HepG2 (cell line): Measurements from ENCODE around the gene PSMD2. TPM values are rescaled to one million over a fixed set of nuclear protein-coding genes. Genes with fewer than 3 reads are reported as not detected.

Source experiments
- AKAP8 ChIP-seq: sonication (generic); formaldehyde crosslinking; IDR thresholded peaks from 2 replicates; pipeline ENCODE4 v1.5.1; 2020; ENCODE audit warnings: mild to moderate bottlenecking, missing genetic modification reagents
- CEBPB ChIP-seq: IDR thresholded peaks from 2 replicates; pipeline ENCODE4 v1.6.1; 2011; ENCODE audit warnings: low read depth, low read length, improper control_type of control experiment, borderline replicate concordance
- MAFF ChIP-seq: IDR thresholded peaks from 2 replicates; pipeline ENCODE4 v1.6.1; 2011; ENCODE audit warnings: low read depth, low read length, improper control_type of control experiment
- MLX ChIP-seq: IDR thresholded peaks from 2 replicates; pipeline ENCODE4 v1.6.1; 2016
- MTERF4 ChIP-seq: sonication (generic); formaldehyde crosslinking; IDR thresholded peaks from 2 replicates; pipeline ENCODE4 v1.8.0; 2023; ENCODE audit warnings: mild to moderate bottlenecking, missing genetic modification reagents
- NFAT5 ChIP-seq: sonication (generic); formaldehyde crosslinking; IDR thresholded peaks from 2 replicates; pipeline ENCODE4 v1.4.0; 2020; ENCODE audit warnings: missing genetic modification reagents
- POGZ ChIP-seq: sonication (generic); formaldehyde crosslinking; IDR thresholded peaks from 2 replicates; pipeline ENCODE4 v1.4.0; 2020; ENCODE audit warnings: mild to moderate bottlenecking, missing genetic modification reagents
- POLR2G ChIP-seq: fragments of 200-400 bp; formaldehyde crosslinking; IDR thresholded peaks from 2 replicates; pipeline ENCODE4 v1.6.1; 2018; ENCODE audit warnings: mild to moderate bottlenecking, low read depth, low read length, moderate library complexity
- REXO4 ChIP-seq: sonication (generic); formaldehyde crosslinking; IDR thresholded peaks from 2 replicates; pipeline ENCODE4 v1.8.0; 2022; ENCODE audit warnings: missing genetic modification reagents, mild to moderate bottlenecking, borderline replicate concordance
- SOX6 ChIP-seq, 2 experiments: fragments of 450-650 bp in 1 of 2; sonication (generic) in 1 of 2; formaldehyde crosslinking in 1 of 2; IDR thresholded peaks; 2 replicates each; pipeline versions ENCODE4 v1.4.0 to v1.6.1; 2017 to 2020; ENCODE audit warnings: antibody characterized with exemption in 1 of 2, mild to moderate bottlenecking in 1 of 2, missing genetic modification reagents in 1 of 2
- ZBTB21 ChIP-seq: sonication (generic); formaldehyde crosslinking; IDR thresholded peaks from 2 replicates; pipeline ENCODE4 v1.4.0; 2020; ENCODE audit warnings: missing genetic modification reagents
- ZNF335 ChIP-seq: sonication (generic); formaldehyde crosslinking; IDR thresholded peaks from 2 replicates; pipeline ENCODE4 v1.4.0; 2020; ENCODE audit warnings: missing genetic modification reagents
- ZNF460 ChIP-seq: sonication (generic); formaldehyde crosslinking; IDR thresholded peaks from 2 replicates; pipeline ENCODE4 v1.5.1; 2020; ENCODE audit warnings: missing genetic modification reagents, mild to moderate bottlenecking, borderline replicate concordance
- ZNF605 ChIP-seq: sonication (generic); formaldehyde crosslinking; IDR thresholded peaks from 2 replicates; pipeline ENCODE4 v1.8.0; 2022; ENCODE audit warnings: mild to moderate bottlenecking, missing genetic modification reagents
- ZNF850 ChIP-seq: sonication (generic); formaldehyde crosslinking; conservative IDR thresholded peaks from 2 replicates; pipeline ENCODE4 v1.9.0; 2021; ENCODE audit warnings: mild to moderate bottlenecking, missing genetic modification reagents
- ZNF891 ChIP-seq: sonication (generic); formaldehyde crosslinking; IDR thresholded peaks from 2 replicates; pipeline ENCODE4 v1.5.0; 2020; ENCODE audit warnings: mild to moderate bottlenecking, missing genetic modification reagents
- polyA plus RNA-seq, 8 experiments: library from polyadenylated mRNA; depleted of rRNA in 3 of 8; stranded (reverse) in 7 of 8; unstranded in 1 of 8; fragments of >200 nt; fragmentation: Illumina TruSeq in 4 of 8; extraction: Trizol in 4 of 8; gene quantifications; 2 replicates each; pipeline versions ENCODE4 v1.2.1 to v1.2.3, GENCODE V29; 2011 to 2016; ENCODE audit warnings: low read depth in 4 of 8, missing spikeins in 1 of 8, mixed read lengths in 1 of 8; ENCODE audit not compliant: insufficient read depth in 1 of 8
- total RNA-seq, 5 experiments: library from RNA; depleted of rRNA; stranded (reverse); fragments of >200 nt; fragmentation: Illumina TruSeq; extraction: Trizol; gene quantifications; 2 replicates each; pipeline ENCODE4 v1.2.3, GENCODE V29; 2016; ENCODE audit warnings: low read depth in 1 of 5

The PSMD2 gene
- total and polyA plus RNA-seq, 2 of the 13 experiments (the other 11 are each of a cell fraction or from before 2014, with no cell fraction given): 125 to 200 TPM

GRCh38 chr3:184335661-184336546 lies 36.9 kb downstream of the PSMD2 start (continued):
- 0 out of 2 replicates have a peak, but pooled peaks have one; percentile 60 for TF ChIP-seq MTERF4 (CRISPR knock-in tag)
- TF ChIP-seq ZNF850 (CRISPR knock-in tag): peak; percentile 44; the same call in 1 of the 2 replicates
- TF ChIP-seq SOX6 (IDR thresholded peaks at IDR 0.05): no peak
- peak; percentile 56 for TF ChIP-seq SOX6 (CRISPR knock-in tag; IDR thresholded peaks at IDR 0.05)
- TF ChIP-seq ZNF891 (CRISPR knock-in tag): 0 out of 2 replicates have a peak, but pooled peaks have one; percentile 2
- peak; percentile 86 for TF ChIP-seq POLR2G
- peak; percentile 98 for TF ChIP-seq AKAP8
- TF ChIP-seq NFAT5 (CRISPR knock-in tag): no peak
- no peak for TF ChIP-seq ZNF605
- no peak for TF ChIP-seq MAFF
- TF ChIP-seq CEBPB: peak; percentile 36; the same call in 1 of the 2 replicates
- TF ChIP-seq POGZ (CRISPR knock-in tag): peak; percentile 64; the same call in 1 of the 2 replicates
- TF ChIP-seq REXO4 (CRISPR knock-in tag): peak; percentile 78; the same call in 1 of the 2 replicates
- 0 out of 2 replicates have a peak, but pooled peaks have one; percentile 23 for TF ChIP-seq MLX (CRISPR knock-in tag)
- peak; percentile 96 for TF ChIP-seq ZBTB21 (CRISPR knock-in tag)
- peak; percentile 34; the same call in 1 of the 2 replicates for TF ChIP-seq ZNF335 (CRISPR knock-in tag)
- no peak for TF ChIP-seq ZNF460
